ENCODE results near the gene PARD6B.
A peak's percentile ranks its signal among the peaks of the same experiment; 100 is the strongest.
"Not testable (repeated sequence)": the region's sequence is repeated elsewhere in the genome, so short reads cannot be mapped to it uniquely, and the experiment has no call there.

- TF ChIP-seq EED (CRISPR knock-in tag; IDR thresholded peaks at IDR 0.05), result 0 out of 2 replicates have a peak, but pooled peaks have one; percentile 74
- not testable (repeated sequence) for TF ChIP-seq EZH2 (conservative IDR thresholded peaks at IDR 0.05; ENCODE audit: low read depth, low read length); ZNF367 (CRISPR knock-in tag; IDR thresholded peaks at IDR 0.05; ENCODE audit: borderline replicate concordance); ZC3H4 (CRISPR knock-in tag; IDR thresholded peaks at IDR 0.05; ENCODE audit: borderline replicate concordance); ZNF34 (CRISPR knock-in tag; IDR thresholded peaks at IDR 0.05; ENCODE audit: borderline replicate concordance); BCL3 (CRISPR knock-in tag; IDR thresholded peaks at IDR 0.05)
- TF ChIP-seq, protein P1, sequence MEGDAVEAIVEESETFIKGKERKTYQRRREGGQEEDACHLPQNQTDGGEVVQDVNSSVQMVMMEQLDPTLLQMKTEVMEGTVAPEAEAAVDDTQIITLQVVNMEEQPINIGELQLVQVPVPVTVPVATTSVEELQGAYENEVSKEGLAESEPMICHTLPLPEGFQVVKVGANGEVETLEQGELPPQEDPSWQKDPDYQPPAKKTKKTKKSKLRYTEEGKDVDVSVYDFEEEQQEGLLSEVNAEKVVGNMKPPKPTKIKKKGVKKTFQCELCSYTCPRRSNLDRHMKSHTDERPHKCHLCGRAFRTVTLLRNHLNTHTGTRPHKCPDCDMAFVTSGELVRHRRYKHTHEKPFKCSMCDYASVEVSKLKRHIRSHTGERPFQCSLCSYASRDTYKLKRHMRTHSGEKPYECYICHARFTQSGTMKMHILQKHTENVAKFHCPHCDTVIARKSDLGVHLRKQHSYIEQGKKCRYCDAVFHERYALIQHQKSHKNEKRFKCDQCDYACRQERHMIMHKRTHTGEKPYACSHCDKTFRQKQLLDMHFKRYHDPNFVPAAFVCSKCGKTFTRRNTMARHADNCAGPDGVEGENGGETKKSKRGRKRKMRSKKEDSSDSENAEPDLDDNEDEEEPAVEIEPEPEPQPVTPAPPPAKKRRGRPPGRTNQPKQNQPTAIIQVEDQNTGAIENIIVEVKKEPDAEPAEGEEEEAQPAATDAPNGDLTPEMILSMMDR (CRISPR knock-in tag; IDR thresholded peaks at IDR 0.05), result peak; percentile 15; the same call in 1 of the 2 replicates
- TF ChIP-seq, protein P2, sequence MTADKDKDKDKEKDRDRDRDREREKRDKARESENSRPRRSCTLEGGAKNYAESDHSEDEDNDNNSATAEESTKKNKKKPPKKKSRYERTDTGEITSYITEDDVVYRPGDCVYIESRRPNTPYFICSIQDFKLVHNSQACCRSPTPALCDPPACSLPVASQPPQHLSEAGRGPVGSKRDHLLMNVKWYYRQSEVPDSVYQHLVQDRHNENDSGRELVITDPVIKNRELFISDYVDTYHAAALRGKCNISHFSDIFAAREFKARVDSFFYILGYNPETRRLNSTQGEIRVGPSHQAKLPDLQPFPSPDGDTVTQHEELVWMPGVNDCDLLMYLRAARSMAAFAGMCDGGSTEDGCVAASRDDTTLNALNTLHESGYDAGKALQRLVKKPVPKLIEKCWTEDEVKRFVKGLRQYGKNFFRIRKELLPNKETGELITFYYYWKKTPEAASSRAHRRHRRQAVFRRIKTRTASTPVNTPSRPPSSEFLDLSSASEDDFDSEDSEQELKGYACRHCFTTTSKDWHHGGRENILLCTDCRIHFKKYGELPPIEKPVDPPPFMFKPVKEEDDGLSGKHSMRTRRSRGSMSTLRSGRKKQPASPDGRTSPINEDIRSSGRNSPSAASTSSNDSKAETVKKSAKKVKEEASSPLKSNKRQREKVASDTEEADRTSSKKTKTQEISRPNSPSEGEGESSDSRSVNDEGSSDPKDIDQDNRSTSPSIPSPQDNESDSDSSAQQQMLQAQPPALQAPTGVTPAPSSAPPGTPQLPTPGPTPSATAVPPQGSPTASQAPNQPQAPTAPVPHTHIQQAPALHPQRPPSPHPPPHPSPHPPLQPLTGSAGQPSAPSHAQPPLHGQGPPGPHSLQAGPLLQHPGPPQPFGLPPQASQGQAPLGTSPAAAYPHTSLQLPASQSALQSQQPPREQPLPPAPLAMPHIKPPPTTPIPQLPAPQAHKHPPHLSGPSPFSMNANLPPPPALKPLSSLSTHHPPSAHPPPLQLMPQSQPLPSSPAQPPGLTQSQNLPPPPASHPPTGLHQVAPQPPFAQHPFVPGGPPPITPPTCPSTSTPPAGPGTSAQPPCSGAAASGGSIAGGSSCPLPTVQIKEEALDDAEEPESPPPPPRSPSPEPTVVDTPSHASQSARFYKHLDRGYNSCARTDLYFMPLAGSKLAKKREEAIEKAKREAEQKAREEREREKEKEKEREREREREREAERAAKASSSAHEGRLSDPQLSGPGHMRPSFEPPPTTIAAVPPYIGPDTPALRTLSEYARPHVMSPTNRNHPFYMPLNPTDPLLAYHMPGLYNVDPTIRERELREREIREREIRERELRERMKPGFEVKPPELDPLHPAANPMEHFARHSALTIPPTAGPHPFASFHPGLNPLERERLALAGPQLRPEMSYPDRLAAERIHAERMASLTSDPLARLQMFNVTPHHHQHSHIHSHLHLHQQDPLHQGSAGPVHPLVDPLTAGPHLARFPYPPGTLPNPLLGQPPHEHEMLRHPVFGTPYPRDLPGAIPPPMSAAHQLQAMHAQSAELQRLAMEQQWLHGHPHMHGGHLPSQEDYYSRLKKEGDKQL (CRISPR knock-in tag; IDR thresholded peaks at IDR 0.05; ENCODE audit: low read depth), result peak; percentile 33; the same call in 1 of the 2 replicates
- peak; percentile 58; the same call in 1 of the 2 replicates for TF ChIP-seq ARID2 (CRISPR knock-in tag; IDR thresholded peaks at IDR 0.05; ENCODE audit: borderline replicate concordance)
- TF ChIP-seq HOXA5 (CRISPR knock-in tag; IDR thresholded peaks at IDR 0.05), result 0 out of 2 replicates have a peak, but pooled peaks have one; percentile 16
- TF ChIP-seq, protein P3, sequence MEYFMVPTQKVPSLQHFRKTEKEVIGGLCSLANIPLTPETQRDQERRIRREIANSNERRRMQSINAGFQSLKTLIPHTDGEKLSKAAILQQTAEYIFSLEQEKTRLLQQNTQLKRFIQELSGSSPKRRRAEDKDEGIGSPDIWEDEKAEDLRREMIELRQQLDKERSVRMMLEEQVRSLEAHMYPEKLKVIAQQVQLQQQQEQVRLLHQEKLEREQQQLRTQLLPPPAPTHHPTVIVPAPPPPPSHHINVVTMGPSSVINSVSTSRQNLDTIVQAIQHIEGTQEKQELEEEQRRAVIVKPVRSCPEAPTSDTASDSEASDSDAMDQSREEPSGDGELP (IDR thresholded peaks at IDR 0.05; ENCODE audit: borderline replicate concordance, low read depth), result peak; percentile 56; the same call in 1 of the 2 replicates
- TF ChIP-seq ZNF431 (CRISPR knock-in tag; IDR thresholded peaks at IDR 0.05; ENCODE audit: borderline replicate concordance, low read depth), result peak; percentile 38; the same call in 1 of the 2 replicates
Measured at GRCh38 chr20:50763550-50764458, 32.4 kb downstream of the PARD6B start.

Measured in HepG2 (cell line).